ENCODE results near the gene CAPRIN1.

DNA sequence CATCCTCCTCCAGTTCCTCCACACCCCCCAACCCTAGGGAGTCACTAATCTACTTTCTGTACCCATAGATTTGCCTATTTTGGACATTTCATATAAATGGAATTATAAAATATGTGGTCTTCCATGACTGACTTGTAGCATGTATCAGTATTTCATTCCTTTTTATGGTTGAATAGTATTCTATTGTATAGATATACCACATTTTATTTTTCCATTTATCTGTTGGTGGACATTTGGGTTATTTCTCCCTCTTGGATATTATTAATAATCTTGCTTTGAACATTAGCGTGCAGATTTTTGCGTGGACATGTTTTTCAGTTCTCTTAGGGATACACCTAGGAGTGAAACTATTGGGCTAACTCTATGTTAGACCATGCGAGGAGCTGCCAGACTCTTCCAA is 77.3 kb downstream of the CAPRIN1 start:
- TF ChIP-seq CTCF (IDR thresholded peaks at IDR 0.05; ENCODE audit: low read depth, low read length): no peak
- no peak for TF ChIP-seq EZH2phosphoT487 (IDR thresholded peaks at IDR 0.05; ENCODE audit: low read depth)

Measured in OCI-LY3 (cell line).